WERI-Rb-1 (cell line): ENCODE measurements around the gene IGFBP5.

Source experiments
- DNase-seq: peaks from one replicate; pipeline ENCODE4 v3.0.0-alpha.2; 2020
- H3K27ac ChIP-seq: fragments of 250-450 bp; sonication (Bioruptor Pico); 2 replicates; pipeline ENCODE4 v1.5.1; 2020; ENCODE audit warnings: mild to moderate bottlenecking, moderate library complexity
- H3K27me3 ChIP-seq: fragments of 250-450 bp; sonication (Bioruptor Pico); 2 replicates; pipeline ENCODE4 v1.5.1; 2021; ENCODE audit warnings: mild to moderate bottlenecking, low read depth, moderate library complexity; ENCODE audit not compliant: insufficient read depth, severe bottlenecking
- H3K36me3 ChIP-seq: fragments of 250-450 bp; sonication (Bioruptor Pico); 2 replicates; pipeline ENCODE4 v1.5.1; 2020; ENCODE audit warnings: mild to moderate bottlenecking, moderate library complexity
- H3K4me3 ChIP-seq: 2 replicates; pipeline ENCODE4 v1.5.1; 2011; ENCODE audit warnings: low read depth, mild to moderate bottlenecking, control low read depth, low read length
- H3K9me3 ChIP-seq: fragments of 250-450 bp; sonication (Bioruptor Pico); 2 replicates; pipeline ENCODE4 v1.5.1; 2021; ENCODE audit warnings: mild to moderate bottlenecking, moderate library complexity; ENCODE audit not compliant: severe bottlenecking
- TF ChIP-seq, protein P1 (sequence below): IDR thresholded peaks from 2 replicates; pipeline ENCODE4 v1.5.1; 2011; ENCODE audit warnings: low read depth, mild to moderate bottlenecking, control low read depth, inconsistent platforms, low read length

Gene IGFBP5

DNA sequence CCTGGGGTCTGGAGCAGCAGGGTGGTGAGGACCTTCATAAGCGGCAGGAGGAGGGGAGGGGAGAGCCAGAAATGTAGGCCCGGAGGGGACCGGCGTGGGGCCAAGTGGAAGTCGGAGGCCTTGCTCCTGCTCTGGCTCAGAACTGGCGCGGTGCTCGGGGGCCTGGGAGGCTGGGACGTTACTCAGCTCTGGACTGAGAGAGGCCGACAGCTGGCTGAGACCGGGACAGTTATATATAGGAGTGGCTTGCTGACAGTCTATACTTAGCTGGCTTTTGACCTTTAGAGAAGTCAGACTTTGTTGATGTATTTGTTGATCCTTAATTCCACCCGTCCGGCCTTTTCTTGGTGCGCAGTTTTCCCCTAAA lies 15.7 kb downstream of the IGFBP5 start:
- TF ChIP-seq, protein P1, sequence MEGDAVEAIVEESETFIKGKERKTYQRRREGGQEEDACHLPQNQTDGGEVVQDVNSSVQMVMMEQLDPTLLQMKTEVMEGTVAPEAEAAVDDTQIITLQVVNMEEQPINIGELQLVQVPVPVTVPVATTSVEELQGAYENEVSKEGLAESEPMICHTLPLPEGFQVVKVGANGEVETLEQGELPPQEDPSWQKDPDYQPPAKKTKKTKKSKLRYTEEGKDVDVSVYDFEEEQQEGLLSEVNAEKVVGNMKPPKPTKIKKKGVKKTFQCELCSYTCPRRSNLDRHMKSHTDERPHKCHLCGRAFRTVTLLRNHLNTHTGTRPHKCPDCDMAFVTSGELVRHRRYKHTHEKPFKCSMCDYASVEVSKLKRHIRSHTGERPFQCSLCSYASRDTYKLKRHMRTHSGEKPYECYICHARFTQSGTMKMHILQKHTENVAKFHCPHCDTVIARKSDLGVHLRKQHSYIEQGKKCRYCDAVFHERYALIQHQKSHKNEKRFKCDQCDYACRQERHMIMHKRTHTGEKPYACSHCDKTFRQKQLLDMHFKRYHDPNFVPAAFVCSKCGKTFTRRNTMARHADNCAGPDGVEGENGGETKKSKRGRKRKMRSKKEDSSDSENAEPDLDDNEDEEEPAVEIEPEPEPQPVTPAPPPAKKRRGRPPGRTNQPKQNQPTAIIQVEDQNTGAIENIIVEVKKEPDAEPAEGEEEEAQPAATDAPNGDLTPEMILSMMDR, result no peak
- Histone ChIP-seq H3K27me3 (no peaks in the 10 kb centered on the region), H3K4me3 (no peak overlapping the region), H3K9me3 (no peaks in the 10 kb centered on the region), H3K27ac (no peak overlapping the region), H3K36me3 (no peaks in the 10 kb centered on the region; the same call in 1 of the 2 replicates)
- no peak for DNase-seq

DNA sequence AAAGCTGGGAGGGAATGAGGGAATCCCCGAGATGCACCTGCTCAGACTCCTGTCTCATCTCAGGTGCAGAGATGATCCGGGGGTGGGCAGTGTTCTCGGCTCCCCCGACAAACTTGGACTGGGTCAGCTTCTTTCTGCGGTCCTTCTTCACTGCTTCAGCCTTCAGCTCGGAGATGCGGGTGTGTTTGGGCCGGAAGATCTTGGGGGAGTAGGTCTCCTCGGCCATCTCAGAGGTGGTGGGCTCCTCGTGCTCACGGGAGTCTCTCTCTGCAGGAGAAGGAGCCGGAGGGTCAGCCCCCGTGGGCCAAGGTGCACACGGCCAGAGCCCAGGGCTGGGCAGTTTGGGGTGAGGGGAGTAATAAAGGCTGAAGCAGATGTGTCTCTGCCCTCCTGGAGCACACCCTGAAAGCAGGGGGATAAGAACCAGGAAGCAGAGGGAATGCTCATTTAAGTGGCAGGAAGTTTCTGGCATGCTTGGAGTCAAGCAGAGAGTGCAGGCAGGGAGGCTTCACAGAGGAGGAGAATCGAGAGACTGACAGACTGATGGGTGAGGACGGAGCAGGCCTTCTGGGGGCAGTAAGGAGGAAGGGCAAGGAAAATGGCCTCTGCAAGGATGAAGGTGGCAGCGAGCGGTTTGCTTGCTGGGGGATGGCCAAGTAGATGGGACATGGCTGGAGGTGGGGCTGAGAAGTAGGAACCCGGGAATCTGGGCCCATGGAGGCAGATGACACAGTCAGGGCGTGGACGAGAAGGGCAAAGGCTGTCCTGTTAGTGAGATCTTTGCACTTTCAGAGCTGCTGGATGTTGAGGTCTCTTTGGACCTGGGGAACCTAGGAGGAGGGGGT lies 16.3 kb downstream of the IGFBP5 start:
- no peak overlapping the region for H3K27ac ChIP-seq
- TF ChIP-seq, protein P1, result no peak
- no peaks in the 10 kb centered on the region for H3K27me3 ChIP-seq
- no peaks in the 10 kb centered on the region for H3K9me3 ChIP-seq
- no peak for DNase-seq
- no peak overlapping the region for H3K4me3 ChIP-seq
- no peaks in the 10 kb centered on the region; the same call in 1 of the 2 replicates for H3K36me3 ChIP-seq

DNA sequence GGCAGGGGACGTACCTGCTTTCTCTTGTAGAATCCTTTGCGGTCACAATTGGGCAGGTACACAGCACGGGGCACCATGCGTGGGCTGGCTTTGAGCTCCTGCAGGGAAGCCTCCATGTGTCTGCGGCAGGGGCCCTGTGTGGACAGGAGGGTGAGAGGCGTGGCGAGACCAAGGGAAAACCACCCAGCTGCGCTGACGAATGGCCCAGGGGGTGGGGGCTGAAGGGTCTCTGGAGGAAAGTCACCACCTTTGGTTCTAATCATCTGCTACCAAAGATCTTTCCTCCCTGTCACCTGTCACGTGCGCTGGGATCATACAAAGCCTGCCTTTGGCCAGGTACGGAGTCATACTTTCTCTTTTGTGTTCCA lies 17.3 kb downstream of the IGFBP5 start:
- DNase-seq, result no peak
- Histone ChIP-seq H3K36me3 (no peaks in the 10 kb centered on the region; the same call in 1 of the 2 replicates), H3K4me3 (no peak overlapping the region), H3K27ac (no peak overlapping the region), H3K9me3 (no peaks in the 10 kb centered on the region), H3K27me3 (no peaks in the 10 kb centered on the region)
- TF ChIP-seq, protein P1, result no peak

DNA sequence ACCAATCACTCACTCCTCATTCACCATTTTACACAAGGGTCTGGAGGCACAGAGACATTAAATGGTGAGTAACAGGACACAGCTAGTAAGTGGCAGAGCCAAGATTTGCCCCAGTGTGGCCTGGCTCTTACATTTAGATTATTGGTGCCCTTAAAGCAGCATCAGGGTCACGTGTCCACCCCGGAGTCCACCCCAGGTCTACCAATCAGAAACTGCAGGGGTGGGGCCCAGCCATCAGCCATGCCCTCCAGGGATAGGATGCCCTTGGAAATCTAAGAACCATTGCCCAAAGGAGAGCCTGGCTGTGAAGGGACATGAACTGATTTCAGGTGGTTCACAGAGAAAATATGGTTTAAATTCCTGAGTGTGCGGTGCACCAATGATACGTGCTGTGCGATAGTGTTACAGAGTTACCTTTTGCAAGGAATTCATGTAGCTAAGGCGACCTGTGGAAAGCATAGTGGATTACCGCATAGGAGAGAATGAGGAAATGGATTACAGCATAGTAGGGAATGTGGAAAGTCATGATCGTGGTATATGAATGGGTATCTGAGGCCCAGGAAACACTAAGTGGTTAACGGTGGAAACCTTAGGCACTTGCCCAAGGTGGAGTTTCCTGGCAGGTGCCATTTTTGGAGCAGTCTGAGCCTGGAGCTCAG lies 17.8 kb downstream of the IGFBP5 start:
- H3K27ac ChIP-seq, result no peak overlapping the region
- H3K36me3 ChIP-seq, result no peaks in the 10 kb centered on the region; the same call in 1 of the 2 replicates
- H3K4me3 ChIP-seq, result no peak overlapping the region
- H3K27me3 ChIP-seq, result no peaks in the 10 kb centered on the region
- TF ChIP-seq, protein P1, result no peak
- DNase-seq, result no peak
- no peaks in the 10 kb centered on the region for H3K9me3 ChIP-seq

DNA sequence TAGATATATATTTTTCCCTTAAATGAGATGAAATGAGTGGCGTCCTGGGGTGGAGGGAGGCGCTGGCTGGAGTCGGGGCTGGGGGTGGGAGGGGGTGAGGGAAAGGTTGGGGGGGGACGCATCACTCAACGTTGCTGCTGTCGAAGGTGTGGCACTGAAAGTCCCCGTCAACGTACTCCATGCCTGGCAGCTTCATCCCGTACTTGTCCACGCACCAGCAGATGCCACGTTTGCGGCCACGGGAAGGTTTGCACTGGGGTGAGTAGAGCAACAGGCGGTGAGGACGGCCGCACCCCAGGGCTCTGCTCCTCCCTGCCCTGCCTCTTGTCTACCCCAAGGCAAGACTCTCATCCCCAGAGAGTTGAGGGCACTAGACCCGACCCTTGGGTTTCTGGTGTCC lies 18.7 kb downstream of the IGFBP5 start:
- Histone ChIP-seq H3K27ac (no peak overlapping the region), H3K36me3 (no peaks in the 10 kb centered on the region), H3K27me3 (no peaks in the 10 kb centered on the region), H3K9me3 (no peaks in the 10 kb centered on the region), H3K4me3 (no peak overlapping the region)
- TF ChIP-seq, protein P1, result no peak
- DNase-seq, result no peak
